Kidney (tissue), 14 donors: ENCODE measurements around the gene SCN11A. TPM values are rescaled to one million over a fixed set of nuclear protein-coding genes. Genes with fewer than 3 reads are reported as not detected.
"Not testable (repeated sequence)": the region's sequence is repeated elsewhere in the genome, so short reads cannot be mapped to it uniquely, and the experiment has no call there.

Experiments used
- DNase-seq, 5 donors: peaks; one replicate each; pipeline ENCODE4 v3.0.0-alpha.2; 2013 to 2020
- FAIRE-seq: peaks from 2 replicates; lab custom pipeline; 2012; peaks lifted over from hg19 to GRCh38; lab: Jason Lieb, UNC
- H3K27ac ChIP-seq, 2 donors: one replicate each; pipeline ENCODE4 v1.7.0; 2013; ENCODE audit warnings: low read depth in 2 of 2, low read length in 2 of 2, inconsistent platforms in 1 of 2
- H3K27me3 ChIP-seq: one replicate; pipeline ENCODE4 v1.7.1; 2013; ENCODE audit warnings: low read length, inconsistent platforms; ENCODE audit not compliant: control insufficient read depth, insufficient read depth
- H3K36me3 ChIP-seq, 3 donors: one replicate each; pipeline versions ENCODE4 v1.7.0 to v1.7.1; 2013; ENCODE audit warnings: low read length in 3 of 3, control low read depth in 1 of 3, inconsistent platforms in 1 of 3; ENCODE audit not compliant: insufficient read depth in 3 of 3, control insufficient read depth in 2 of 3
- H3K4me1 ChIP-seq, 3 donors: one replicate each; pipeline versions ENCODE4 v1.7.0 to v1.7.1; 2013; ENCODE audit warnings: low read length in 3 of 3, inconsistent platforms in 1 of 3, low read depth in 1 of 3; ENCODE audit not compliant: control insufficient read depth in 2 of 3, insufficient read depth in 2 of 3
- H3K4me3 ChIP-seq, 3 donors: one replicate each; pipeline versions ENCODE4 v1.7.0 to v1.8.1; 2013; ENCODE audit warnings: low read length in 3 of 3, control low read depth in 1 of 3, inconsistent platforms in 1 of 3
- H3K9ac ChIP-seq, 3 donors: one replicate each; pipeline versions ENCODE4 v1.7.0 to v1.7.1; 2013; ENCODE audit warnings: low read length in 3 of 3, control low read depth in 1 of 3, inconsistent platforms in 1 of 3
- H3K9me3 ChIP-seq, 3 donors: one replicate each; pipeline versions ENCODE4 v1.7.0 to v1.7.1; 2013; ENCODE audit warnings: low read length in 3 of 3, control low read depth in 1 of 3, inconsistent platforms in 1 of 3; ENCODE audit not compliant: control insufficient read depth in 2 of 3, insufficient read depth in 1 of 3
- CTCF ChIP-seq: IDR thresholded peaks from 3 replicates; pipeline ENCODE4 v1.5.1; 2012; ENCODE audit warnings: mild to moderate bottlenecking, moderate library complexity, borderline replicate concordance; ENCODE audit not compliant: insufficient read depth; ENCODE audit errors: extremely low read depth
- intact Hi-C: fragments of 100-400 bp; cut with DNase I; formaldehyde crosslinking; loops from one replicate; pipeline ENCODE4 v1.11.1; 2022
- polyA plus RNA-seq: library from polyadenylated mRNA; stranded (reverse); fragments of 350-450 nt; fragmentation: Illumina TruSeq; extraction: RNeasy Lipid Tissue Mini Kit (QIAGEN cat#74804); gene quantifications from one replicate; pipeline ENCODE4 v1.2.3, GENCODE V29; 2014; ENCODE audit warnings: low read depth, low replicate concordance; ENCODE audit not compliant: insufficient read depth
- total RNA-seq: library from RNA; stranded (reverse); fragmentation: NEBNext Ultra II Directional; extraction: Animal tissue kit (Norgen Biotek cat#: 25700); gene quantifications from one replicate; pipeline ENCODE4 v1.2.1, GENCODE V29; 2021
- donor health status: control.
- donor health status: control.
- donor health status: control.
- donor health status: control.
- donor health status: control.
- donor health status: DM: yes; HTN: yes; CAD: no.
- donor health status: Normal renal cell carcinoma (clear cell type).

Gene SCN11A
- total and polyA plus RNA-seq, 2 donors from 2014 or later, result 0.17 to 0.25 TPM

GRCh38 chr3:39065197-39065596 lies 13.5 kb upstream of the SCN11A start:
- no peak overlapping the region for H3K9ac ChIP-seq
- H3K27ac ChIP-seq, result no peak overlapping the region
- peaks cover 7 to 22% (median 9%) of the 10 kb centered on the region in 3 donors for H3K36me3 ChIP-seq
- DNase-seq (peak in 3 of 5 donors; percentile 18 to 48 (median 40)), FAIRE-seq (no peak)
- intact Hi-C loops, result no loop called here
- H3K4me3 ChIP-seq, result no peak overlapping the region
- peaks cover 0 to 3% (median 0%) of the 10 kb centered on the region in 3 donors for H3K4me1 ChIP-seq
- no peaks in the 10 kb centered on the region for H3K27me3 ChIP-seq
- TF ChIP-seq CTCF, result peak; percentile 30
- H3K9me3 ChIP-seq, result no peaks in the 10 kb centered on the region

GRCh38 chr3:39064646-39065045 lies 12.9 kb upstream of the SCN11A start:
- Histone ChIP-seq H3K4me3 (no peak overlapping the region), H3K9ac (no peak overlapping the region), H3K36me3 (peaks cover 5 to 17% (median 7%) of the 10 kb centered on the region in 3 donors), H3K4me1 (peaks cover 0 to 3% (median 0%) of the 10 kb centered on the region in 3 donors), H3K27me3 (no peaks in the 10 kb centered on the region), H3K9me3 (no peaks in the 10 kb centered on the region), H3K27ac (no peak overlapping the region)
- intact Hi-C loops, result no loop called here
- FAIRE-seq, result no peak
- no peak for TF ChIP-seq CTCF
- peak in 2 of 5 donors; percentile 42 to 51 for DNase-seq

- intact Hi-C loops, result no loop called here
- Histone ChIP-seq H3K9me3 (no peaks in the 10 kb centered on the region), H3K4me1 (peaks cover 0 to 5% (median 3%) of the 10 kb centered on the region in 3 donors), H3K36me3 (peaks cover 5 to 14% (median 5%) of the 10 kb centered on the region in 3 donors), H3K27me3 (no peaks in the 10 kb centered on the region), H3K27ac (no peak overlapping the region), H3K4me3 (no peak overlapping the region), H3K9ac (no peak overlapping the region)
- no peak for FAIRE-seq
- no peak for DNase-seq
- TF ChIP-seq CTCF, result no peak
These were observed 11.4 kb upstream of the SCN11A start for GRCh38 chr3:39063143-39063542.

GRCh38 chr3:39062180-39062579 lies 10.4 kb upstream of the SCN11A start:
- no peak for TF ChIP-seq CTCF
- Histone ChIP-seq H3K4me3 (no peak overlapping the region), H3K27ac (peak overlapping the region in 1 of 2 donors; percentile 19), H3K27me3 (no peaks in the 10 kb centered on the region), H3K4me1 (peaks cover 0 to 7% (median 3%) of the 10 kb centered on the region in 3 donors), H3K9me3 (no peaks in the 10 kb centered on the region), H3K36me3 (peaks cover 0 to 8% (median 0%) of the 10 kb centered on the region in 3 donors), H3K9ac (no peak overlapping the region)
- FAIRE-seq, result no peak
- no peak for DNase-seq
- intact Hi-C loops, result no loop called here

- H3K27ac ChIP-seq, H3K27me3 ChIP-seq, FAIRE-seq, H3K4me1 ChIP-seq, H3K36me3 ChIP-seq, H3K4me3 ChIP-seq, DNase-seq, H3K9me3 ChIP-seq, intact Hi-C loops, H3K9ac ChIP-seq: not testable (repeated sequence)
These were observed 9.5 kb upstream of the SCN11A start for GRCh38 chr3:39061228-39061627.
